Measurements from ENCODE around the gene PYROXD2.
A peak's percentile ranks its signal among the peaks of the same experiment; 100 is the strongest.

Gene PYROXD2

GRCh38 chr10:98414932-98415730 is at the start of gene PYROXD2:
PYROXD2 (minus strand) TSS chr10:98415182; CDS start chr10:98415135, 47 bp downstream.
- peak in 1 of 2 experiments; percentile 15 for DNase-seq

- no peak for DNase-seq
Measured at GRCh38 chr10:98463976-98464754, 49.2 kb upstream of the PYROXD2 start.

DNA sequence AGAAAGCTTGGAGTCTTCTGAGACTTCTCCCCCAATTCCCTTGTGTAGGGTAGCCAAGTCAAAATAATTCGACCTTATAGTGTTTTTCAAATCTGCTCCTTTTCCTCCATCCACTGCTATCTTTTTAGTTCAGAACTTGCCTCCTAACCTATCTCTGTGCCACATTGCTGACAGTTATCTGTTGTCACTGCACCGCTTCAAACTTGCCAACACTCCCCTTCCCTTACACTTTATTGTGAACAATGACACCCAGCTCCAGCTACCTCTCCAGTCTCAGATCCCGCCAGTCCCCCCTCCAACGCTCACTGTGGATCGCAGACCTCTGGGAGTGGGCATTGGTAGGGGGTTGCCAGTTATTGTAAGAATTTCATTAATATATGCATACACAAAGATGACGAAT is 48.0 kb upstream of the PYROXD2 start:
- DNase-seq = no peak

- no peak for DNase-seq
Measured at GRCh38 chr10:98461500-98461842, 46.5 kb upstream of the PYROXD2 start.

DNA sequence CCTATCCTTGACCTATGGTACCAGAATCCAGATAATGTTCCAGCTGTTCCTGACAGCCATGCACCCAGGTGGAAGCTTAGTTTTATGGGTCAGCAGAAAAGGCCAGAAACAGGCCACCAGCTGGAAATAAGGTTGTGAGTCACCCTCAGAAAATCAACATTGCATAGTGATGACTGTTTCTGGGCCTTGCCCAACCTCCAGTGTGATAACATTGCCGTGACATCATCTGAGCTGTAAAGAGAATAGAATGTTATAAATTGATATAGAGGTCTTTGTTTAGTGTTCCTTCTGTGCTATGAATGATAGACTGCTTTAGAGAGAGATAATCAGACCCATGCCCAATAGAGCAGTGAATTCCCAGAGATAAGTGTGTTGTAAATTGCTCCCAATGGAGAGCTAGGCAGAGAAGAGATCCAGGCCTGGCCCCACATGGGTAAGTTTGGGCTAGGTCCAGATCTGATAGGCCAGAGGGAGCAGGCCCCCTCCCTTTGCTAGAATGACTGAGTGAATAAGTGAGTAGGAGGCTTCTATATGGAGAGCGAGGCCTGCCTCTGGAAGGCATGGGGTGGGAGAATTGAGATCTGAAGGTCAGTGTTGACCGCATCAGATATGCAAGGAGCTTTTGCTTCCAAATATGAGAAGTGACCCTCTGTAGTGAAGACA is 46.0 kb upstream of the PYROXD2 start:
- DNase-seq = no peak

GRCh38 chr10:98458809-98459784 is 44.1 kb upstream of the PYROXD2 start:
- no peak for DNase-seq

GRCh38 chr10:98457721-98458120 is 42.7 kb upstream of the PYROXD2 start:
- DNase-seq = no peak

DNA sequence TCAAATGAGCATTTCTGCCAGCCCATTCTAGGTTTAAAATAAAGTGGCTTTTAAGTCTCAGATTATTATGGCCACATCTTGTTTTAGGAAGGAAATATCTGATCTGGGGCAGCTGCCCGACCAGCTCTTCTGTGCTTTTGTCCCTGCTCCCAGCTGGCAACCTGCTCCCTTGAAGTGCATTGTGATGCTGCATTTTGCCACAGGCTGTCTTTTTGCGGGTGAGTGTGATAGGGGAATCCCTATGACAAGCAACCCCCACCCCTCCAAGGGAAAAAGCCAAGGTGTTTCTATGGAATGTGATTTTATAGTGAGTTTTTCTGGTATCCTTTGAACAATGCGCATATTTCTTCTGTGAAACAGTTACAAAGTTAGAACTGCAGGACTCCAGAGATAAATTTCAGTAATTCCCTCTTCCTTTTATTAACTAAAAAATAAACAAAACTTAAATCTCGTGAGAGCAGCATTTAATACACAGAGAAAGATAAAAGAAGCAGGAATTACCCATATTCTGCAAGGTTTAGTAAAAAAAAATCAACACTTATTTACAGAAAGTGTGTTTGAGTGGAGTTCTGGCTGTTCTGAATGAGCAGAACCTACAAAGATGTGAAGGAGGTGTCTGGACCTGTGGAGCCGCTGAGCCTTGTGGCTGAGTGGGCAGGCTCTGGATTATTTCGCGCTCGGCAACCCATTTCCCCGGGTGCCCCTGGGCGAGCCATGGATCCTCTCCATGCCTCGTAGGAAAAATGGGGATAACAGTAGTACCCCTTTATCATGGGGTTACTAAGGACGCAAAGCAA is 41.9 kb upstream of the PYROXD2 start:
- DNase-seq = no peak

DNA sequence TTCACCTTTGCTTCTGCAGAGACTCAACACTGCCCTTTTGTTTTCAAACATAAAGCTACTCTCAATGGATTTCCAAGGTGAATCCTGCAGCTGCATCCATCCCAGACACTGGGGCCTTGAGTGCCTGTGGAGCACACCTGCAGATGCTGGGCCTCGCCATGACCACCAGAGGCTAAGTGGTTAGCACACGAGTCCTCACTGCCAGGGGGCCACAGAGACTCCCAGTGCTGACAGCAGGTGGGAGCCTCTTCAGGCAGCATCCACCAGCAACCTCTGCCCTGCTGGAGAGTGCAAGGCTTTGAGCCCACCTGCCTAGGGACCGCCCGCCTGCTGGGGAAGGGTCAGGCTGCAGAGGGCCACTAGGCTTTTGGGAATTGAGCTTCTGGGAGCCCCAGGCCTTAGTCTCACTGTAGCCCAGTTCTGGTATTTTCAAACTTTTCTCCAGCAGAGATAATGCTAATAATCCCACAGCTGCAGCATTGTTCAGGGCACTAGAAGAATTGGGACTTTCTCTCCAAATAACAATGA is 41.1 kb upstream of the PYROXD2 start:
- no peak for DNase-seq

GRCh38 chr10:98453729-98454128 is 38.7 kb upstream of the PYROXD2 start:
- no peak for DNase-seq

DNA sequence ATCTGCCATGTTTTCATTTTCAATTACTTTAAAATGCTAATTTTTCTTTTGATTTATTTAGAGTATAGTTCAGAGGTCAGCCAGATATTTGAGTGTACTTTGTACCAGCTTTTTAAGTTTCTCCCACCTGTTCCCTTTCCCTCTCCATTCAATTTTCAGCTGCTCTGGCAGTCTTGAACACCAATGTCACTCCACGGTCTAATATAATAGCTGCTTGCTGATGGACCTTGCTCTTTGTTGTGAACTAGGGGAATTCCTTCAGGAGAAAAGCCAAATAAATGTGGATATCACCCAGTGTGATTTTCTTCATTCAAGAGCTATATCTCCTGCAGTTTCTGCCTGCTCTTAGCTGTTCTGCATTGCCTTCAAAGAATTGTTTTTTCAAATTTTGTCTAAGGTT is 35.6 kb upstream of the PYROXD2 start:
- DNase-seq = no peak

DNA sequence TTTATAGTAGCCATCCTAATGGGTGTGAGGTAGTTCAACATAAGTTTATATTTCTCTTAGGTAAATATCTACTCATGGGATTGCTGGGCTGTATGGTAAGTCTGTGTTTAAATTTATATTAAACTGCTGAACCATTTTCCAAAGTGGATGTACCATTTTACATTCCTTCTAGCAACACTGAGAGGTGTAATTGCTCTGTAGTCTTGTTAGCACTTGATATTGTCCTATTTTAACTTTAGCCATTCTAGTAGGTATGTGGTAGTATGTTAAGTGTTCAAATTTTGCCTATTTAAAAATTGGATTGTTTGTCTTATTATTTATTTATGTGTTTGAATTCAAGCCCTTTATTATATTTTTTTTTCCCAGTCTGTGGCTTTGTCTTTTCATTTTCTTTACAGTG is 34.3 kb upstream of the PYROXD2 start:
- no peak for DNase-seq

DNA sequence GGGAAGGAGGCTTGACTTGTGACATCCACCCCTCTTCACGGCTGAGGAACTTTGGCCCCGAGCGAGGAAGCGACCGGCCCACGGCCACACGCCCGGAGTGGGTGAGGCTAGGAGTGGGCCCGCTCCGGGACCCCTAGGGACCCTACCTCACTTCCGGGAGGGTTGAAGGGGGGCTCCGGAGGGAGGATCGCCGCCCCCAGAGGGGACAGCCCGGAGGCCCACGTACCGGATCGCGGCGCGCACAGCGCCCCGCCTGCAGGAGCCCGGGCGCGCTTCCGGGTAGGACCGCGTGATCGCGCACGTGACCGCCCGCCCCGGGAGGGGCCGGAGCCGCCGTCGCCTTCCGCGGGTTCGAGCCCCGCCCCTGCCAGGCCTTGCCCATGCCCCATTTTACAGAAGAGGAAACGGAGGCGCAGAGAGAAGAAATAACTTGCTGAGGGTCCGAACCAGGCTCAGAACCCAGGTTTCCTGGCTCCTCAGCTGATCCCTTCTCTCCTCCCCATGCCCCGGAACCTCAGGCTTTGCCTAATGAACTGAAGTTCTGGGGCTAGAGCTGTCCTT is 31.8 kb upstream of the PYROXD2 start, which contains the start of gene HPS1:
Gene HPS1 (minus strand): TSS at position 275 of the 561 bp plus-strand sequence. CDS start 3,695 bp downstream, outside the sequence.
- DNase-seq = peak; percentile 6 to 75

DNA sequence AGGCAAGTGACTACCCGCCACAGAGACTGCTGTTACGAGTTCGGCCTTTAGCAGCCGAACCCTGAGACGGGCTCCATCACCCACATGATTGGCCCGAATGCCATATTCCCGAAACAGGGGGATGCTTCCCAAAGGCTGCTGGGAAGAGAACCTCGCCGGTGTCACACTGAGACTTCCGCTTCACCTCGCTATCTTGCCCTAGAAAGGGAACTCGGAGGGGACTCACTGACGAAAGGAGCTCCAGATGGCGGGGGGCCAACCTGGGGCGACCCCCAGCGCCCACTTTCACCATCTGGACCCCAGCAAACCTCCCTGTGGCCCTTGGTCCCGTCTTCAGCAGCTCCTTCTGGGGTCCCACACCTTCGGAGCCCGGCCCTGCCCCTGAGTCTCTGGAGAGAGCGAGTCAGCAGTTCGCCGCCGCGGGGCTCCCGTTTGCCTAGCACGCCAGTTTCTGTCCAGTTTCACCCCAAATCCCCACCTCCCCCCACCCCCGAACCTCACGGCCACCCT is 31.2 kb upstream of the PYROXD2 start:
- DNase-seq = peak in 1 of 2 experiments; percentile 17

GRCh38 chr10:98445200-98445812 is 30.3 kb upstream of the PYROXD2 start:
- no peak for DNase-seq

DNA sequence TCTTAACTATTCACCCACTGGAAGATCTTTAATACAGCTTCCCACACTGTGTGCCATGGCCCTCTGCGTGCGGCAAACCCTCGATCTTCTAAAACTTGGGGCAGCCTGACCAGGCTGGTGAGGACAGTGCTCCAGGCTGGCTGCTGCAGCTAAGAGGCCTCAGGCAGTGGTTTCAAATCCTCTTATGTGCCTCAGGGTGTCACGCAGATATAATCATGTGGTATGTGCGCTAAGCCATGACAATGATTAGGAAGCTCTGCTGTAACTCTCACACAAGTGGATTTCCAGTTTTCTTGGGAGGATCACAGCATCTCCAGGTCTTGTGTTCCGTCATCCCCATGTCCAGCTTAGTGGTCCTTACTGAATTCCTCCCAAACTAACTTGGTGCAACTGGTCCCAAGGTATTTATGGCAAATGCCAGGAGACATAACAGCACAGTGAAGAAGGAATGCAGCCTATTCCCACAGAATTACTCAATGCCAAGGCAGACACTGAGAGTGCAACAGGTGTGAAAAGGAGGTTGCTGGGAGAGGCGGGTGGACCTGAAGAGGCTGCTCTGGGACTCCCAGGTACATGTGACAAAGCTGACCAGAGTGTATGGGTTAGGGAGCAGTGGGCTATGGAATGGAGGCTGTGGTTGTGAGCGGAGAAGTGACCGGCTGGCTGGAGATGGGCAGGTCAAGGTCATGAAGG is 29.5 kb upstream of the PYROXD2 start:
- no peak for DNase-seq

DNA sequence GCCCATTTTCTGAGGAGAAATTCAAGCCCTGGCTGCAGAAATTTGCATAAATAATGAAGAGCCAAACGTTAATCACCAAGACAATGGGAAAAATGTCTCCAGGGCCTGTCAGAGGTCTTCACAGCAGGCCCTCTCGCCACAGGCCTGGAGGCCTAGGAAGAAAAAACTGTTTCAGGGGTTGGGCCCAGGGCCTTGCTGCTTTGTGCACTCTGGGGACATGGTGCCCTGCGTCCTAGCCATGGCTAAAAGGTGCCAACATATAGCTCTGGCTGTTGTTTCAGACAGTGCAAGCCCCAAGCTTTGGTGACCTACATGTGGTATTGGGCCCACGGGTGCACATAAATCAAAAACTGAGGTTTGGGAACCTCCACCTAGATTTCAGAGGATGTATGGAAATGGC is 23.7 kb upstream of the PYROXD2 start:
- DNase-seq = no peak

DNA sequence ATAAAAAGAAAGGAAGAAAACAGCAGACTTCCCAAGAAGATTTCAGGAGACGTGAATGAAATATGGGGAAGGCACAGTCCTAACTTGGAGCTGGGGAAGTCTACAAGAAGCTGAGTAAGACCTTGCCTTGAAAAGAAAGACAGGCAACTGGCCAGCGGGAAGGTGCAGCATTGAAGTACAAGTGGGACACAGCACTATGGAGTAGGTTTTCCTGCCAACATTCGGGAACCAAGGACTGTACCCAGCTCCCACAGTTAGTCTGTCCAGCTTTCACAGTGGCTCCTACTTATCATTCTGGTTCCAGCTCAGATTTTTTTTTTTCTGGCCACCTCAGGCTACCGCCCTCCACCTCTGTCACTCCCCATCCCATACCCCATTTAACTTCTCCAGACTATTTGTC is 21.7 kb upstream of the PYROXD2 start:
- no peak for DNase-seq

DNA sequence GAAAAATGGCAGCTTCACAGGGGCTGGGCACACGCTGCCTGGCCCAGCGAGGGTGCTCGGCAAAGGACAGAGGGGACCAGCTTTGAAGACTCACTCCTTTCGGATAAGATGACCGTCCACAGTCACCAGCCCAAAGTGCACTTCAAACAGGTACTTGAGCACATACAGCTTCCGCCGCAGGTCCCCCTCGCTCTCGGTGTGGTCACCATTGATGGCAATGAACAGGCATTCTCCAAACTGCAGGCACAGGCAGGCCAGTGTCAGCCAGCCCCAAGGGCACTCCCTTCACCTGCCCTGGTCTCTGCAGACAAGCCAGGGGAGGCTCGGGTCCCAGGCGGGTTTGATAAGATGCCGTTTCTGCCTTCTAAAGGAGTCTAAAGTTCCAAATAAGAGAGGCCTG is 20.2 kb upstream of the PYROXD2 start:
- DNase-seq = no peak

Data from NCI-H526 (cell line).